Ishikawa (cell line): Measurements from ENCODE around the gene CWC22.

ENCODE experiments used
- EGR1 ChIP-seq: IDR thresholded peaks from 2 replicates; pipeline ENCODE4 v1.6.1; 2012
- EP300 ChIP-seq: IDR thresholded peaks from 2 replicates; pipeline ENCODE4 v1.6.1; 2012; ENCODE audit warnings: borderline replicate concordance
- FOXM1 ChIP-seq: IDR thresholded peaks from 2 replicates; pipeline ENCODE4 v1.6.1; 2012; ENCODE audit warnings: low read depth, borderline replicate concordance
- NFIC ChIP-seq: IDR thresholded peaks from 2 replicates; pipeline ENCODE4 v1.6.1; 2012
- RAD21 ChIP-seq: IDR thresholded peaks from 2 replicates; pipeline ENCODE4 v1.6.1; 2012; ENCODE audit warnings: low read depth
- TAF1 ChIP-seq: IDR thresholded peaks from 2 replicates; pipeline ENCODE4 v1.6.1; 2012; ENCODE audit warnings: low read depth, mild to moderate bottlenecking
- TF ChIP-seq, protein P1 (sequence below): IDR thresholded peaks from 2 replicates; pipeline ENCODE4 v1.6.1; 2012; ENCODE audit warnings: low read depth, mild to moderate bottlenecking

- TF ChIP-seq, protein P1, sequence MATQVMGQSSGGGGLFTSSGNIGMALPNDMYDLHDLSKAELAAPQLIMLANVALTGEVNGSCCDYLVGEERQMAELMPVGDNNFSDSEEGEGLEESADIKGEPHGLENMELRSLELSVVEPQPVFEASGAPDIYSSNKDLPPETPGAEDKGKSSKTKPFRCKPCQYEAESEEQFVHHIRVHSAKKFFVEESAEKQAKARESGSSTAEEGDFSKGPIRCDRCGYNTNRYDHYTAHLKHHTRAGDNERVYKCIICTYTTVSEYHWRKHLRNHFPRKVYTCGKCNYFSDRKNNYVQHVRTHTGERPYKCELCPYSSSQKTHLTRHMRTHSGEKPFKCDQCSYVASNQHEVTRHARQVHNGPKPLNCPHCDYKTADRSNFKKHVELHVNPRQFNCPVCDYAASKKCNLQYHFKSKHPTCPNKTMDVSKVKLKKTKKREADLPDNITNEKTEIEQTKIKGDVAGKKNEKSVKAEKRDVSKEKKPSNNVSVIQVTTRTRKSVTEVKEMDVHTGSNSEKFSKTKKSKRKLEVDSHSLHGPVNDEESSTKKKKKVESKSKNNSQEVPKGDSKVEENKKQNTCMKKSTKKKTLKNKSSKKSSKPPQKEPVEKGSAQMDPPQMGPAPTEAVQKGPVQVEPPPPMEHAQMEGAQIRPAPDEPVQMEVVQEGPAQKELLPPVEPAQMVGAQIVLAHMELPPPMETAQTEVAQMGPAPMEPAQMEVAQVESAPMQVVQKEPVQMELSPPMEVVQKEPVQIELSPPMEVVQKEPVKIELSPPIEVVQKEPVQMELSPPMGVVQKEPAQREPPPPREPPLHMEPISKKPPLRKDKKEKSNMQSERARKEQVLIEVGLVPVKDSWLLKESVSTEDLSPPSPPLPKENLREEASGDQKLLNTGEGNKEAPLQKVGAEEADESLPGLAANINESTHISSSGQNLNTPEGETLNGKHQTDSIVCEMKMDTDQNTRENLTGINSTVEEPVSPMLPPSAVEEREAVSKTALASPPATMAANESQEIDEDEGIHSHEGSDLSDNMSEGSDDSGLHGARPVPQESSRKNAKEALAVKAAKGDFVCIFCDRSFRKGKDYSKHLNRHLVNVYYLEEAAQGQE, result no peak
- no peak for TF ChIP-seq RAD21
- TF ChIP-seq TAF1, result no peak
- TF ChIP-seq FOXM1, result no peak
- no peak for TF ChIP-seq NFIC
- TF ChIP-seq EP300, result no peak
- TF ChIP-seq EGR1, result no peak
Measured at GRCh38 chr2:180046202-180046601, 39.1 kb upstream of the CWC22 start.
